HUDEP-2 (cell line): ENCODE data around the gene CTNNBL1.

ENCODE experiments used
- DNase-seq, 76 experiments: peaks; one replicate each; lab custom pipeline; 2025; ENCODE audit not compliant: unreplicated experiment in 76 of 76; lab: John Stamatoyannopoulos, UW

The CTNNBL1 gene

DNA sequence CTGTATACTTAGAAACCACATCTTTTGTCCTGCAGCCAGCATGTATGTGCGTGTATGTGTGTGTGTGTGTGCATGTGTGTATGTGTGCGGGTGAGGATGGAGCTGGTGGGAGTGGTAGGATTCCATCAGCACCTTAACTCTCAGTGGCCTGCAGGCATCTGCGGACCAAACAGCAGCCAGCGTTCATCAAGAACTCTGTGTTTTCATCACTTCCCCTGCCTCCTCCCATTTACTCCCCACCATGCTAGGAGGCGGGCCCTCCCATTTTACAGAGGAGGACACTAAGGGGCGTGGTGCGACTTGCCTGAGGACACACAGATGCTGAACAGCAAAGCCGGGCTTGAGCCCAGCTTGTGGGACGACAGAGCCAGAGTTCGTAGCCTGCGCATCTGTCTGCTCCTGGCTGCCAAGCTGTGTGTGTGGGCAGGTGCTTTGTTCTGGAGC is 218.0 kb downstream of the CTNNBL1 start:
- peak in 17 of 76 experiments; percentile 3 to 40 (median 7) for DNase-seq

- no peak for DNase-seq
Measured at GRCh38 chr20:37912874-37913273, 219.0 kb downstream of the CTNNBL1 start.

DNA sequence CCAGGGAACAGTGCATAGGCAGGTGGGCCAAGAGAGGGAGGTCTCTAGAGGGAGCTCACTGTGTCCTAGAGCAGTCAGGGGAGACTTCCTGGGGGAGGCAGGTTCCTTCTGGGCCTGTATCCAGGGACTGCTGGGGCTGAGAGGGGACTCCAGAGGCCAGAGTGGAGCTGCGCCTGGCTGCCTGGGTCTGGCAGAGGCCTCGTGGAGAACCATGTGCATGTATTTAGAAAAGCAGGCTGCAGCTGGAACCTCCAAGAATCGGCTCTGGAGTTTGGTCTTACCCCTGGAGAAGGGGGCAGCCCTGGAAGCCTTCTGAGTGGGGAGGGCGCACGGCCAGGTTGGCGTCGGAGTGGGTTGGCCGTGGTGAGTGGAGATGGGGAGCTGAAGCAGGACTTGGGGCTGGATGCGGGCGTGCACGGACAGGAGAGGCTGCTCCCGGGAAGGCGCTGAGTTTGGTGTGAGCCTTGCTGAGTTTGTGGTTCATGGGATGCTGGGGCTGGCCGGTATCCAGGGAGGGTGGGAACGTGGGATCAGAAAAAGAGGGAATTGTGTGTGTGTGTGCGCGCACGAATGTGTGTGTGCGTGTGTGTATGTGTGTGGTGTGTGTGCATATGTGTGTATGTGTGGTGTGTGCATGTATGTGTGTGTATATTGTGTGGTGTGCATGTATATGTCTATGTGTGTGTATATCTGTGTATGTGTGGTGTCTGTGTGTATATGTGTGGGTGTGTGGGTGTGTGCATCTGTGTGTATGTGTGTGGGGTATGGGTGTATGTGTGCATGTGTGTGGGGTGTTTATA is 219.9 kb downstream of the CTNNBL1 start:
- no peak for DNase-seq

GRCh38 chr20:37914367-37914671 is 220.5 kb downstream of the CTNNBL1 start:
- DNase-seq: no peak

DNA sequence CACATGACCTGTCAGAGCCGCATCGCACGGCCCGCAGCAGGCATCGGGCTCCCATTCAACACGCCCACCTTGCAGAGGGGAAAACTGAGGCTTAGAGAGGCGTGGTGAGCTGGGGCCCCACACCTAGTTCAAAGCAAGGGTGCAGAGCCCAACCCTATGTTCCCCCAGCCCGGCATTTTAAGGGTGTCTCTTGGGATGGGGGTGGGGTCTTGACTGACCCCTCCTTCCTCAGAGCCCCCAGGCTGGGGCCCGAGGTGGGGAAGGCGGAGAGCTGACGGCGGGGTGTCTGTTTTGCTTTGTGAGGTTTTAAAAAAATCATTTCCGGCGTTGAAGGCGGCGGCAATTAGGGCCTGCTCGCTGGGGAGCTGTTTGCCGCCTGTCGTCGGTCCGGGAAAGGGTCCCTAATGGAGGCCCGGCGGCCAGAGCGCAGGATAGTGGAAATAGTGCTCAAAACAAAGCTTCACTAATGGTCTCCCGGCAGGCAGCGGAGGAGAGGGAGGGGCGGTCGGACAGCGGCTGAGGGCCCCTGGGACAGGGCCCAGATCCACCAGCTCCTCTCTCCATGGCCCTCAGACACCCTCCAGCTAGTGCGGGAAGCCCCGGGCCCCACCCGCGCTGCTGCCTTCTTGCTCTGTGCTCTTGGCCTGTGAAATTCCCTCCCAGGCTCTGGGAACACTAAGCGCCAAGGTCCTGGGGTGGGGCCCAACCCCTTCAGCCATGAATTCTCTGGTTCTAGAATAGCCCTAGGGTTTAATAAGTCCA is 221.0 kb downstream of the CTNNBL1 start:
- DNase-seq: no peak

GRCh38 chr20:37915434-37915787 is 221.6 kb downstream of the CTNNBL1 start:
- DNase-seq: no peak

DNA sequence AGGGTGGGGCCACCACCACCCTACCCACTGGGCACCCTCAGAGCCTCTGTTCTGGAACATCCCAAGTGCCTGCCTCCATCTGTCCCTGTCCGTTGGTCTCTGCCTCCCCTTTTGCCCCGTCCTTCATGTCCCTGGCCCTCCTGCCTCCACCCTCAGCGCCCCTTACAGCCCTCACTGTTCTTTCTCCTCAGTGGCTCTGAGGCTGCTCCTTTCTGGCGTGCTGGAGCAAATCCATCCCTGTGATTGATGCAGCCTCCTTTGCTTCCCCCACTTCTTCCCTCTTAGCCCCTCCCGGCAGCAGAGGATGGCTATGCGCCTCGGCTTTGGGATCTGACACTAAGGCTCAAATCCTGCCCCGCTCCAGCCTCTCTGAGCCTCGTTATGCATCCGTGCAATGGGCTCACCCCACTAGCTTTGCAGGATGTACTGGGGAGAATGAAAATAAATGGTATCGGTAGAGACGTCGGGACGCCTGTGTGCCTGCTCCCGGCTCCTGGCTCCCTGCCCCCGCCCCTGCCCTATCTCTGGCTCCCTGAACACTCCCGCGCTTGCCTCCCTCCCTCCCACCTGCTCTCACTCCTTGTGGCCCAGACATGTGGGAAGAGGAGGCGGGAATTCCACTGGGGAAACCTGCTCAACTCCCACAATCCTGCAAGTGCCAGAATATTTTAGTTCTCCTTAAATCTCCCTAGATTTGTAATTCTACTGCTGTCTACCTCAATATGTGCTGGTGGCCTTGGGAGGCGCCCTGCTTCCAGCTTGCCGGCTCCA is 222.2 kb downstream of the CTNNBL1 start:
- no peak for DNase-seq

DNA sequence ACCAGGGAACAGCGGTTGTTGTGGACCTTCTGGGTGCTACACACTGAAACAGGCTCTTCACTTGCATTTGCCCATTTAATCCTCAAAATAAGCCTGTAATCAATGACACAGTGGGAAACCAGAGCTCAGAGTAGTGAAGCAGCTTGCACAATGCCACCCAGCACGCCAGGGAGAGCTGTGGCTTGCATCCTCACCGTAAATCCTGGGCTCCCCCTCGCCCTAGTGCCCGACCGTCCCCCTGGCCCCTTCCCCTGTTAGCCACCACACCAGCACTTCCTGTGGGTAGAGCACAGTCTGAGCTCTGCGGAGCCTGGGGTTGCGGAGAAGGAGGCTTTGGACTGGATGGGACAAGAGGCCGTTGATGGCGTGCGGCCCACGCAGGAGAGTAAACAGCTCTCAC is 223.6 kb downstream of the CTNNBL1 start:
- no peak for DNase-seq

GRCh38 chr20:37918035-37918434 is 224.2 kb downstream of the CTNNBL1 start:
- DNase-seq: no peak

DNA sequence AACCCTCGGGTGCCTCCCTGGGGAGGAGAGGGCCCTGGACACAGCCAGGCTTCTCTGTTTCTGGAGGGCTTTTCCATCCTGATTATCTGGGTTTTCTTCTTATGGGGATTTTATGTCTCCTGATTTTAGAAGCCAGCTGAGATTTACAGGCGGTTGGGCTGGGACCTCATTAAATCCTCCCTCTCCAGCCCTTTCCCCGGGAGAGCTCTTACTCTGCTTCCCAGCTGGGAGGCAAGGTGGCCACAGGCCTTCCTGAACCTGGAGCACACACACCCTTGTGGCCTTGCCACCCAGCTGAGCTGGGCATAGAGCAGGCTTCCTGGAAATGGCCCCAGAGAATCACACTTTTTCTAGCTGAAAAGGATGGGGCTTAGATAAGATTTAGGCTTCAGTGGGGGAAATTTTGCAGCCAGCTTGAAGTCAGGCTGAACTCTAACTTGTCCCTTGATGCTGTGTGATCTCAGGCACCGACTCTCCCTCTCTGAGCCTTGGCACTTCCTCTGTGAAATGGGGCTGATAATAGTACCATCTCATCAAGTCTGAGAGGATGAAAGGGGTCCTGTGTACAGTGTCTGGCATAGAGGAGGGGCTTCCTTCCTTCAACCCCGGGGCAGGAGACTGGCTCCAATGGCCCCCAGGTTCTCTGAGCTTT is 225.7 kb downstream of the CTNNBL1 start:
- no peak for DNase-seq

GRCh38 chr20:37920270-37920669 is 226.4 kb downstream of the CTNNBL1 start:
- DNase-seq: no peak

DNA sequence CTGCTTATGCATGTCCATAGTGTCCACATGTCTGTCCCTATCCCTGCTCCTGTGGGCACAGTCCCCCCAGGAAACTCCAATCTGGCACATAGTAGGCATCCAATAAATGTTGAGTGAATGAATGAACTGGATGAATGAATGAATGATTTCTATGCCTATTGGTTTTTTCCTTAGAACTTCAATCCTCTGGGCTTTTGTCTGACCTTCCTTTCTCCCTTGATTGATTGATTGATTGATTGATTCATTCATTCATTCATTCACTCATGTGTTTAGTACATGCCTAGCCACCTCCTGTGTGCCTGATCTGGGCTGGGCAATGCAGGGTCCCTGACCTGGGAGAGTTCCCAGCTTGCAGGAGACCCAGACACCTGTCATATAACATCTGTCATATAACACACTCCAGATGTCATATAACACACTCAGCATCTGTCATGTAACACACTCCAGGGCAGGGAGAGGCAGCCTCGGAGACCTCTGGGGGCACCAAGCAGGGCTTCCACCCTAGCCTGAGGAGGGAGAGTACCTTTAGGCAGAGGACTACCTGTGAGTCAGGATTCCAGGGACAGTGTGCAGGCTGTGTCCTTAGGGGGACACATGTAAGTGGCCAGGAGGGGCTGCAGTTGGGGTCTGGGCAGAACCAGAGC is 227.0 kb downstream of the CTNNBL1 start:
- DNase-seq: no peak

DNA sequence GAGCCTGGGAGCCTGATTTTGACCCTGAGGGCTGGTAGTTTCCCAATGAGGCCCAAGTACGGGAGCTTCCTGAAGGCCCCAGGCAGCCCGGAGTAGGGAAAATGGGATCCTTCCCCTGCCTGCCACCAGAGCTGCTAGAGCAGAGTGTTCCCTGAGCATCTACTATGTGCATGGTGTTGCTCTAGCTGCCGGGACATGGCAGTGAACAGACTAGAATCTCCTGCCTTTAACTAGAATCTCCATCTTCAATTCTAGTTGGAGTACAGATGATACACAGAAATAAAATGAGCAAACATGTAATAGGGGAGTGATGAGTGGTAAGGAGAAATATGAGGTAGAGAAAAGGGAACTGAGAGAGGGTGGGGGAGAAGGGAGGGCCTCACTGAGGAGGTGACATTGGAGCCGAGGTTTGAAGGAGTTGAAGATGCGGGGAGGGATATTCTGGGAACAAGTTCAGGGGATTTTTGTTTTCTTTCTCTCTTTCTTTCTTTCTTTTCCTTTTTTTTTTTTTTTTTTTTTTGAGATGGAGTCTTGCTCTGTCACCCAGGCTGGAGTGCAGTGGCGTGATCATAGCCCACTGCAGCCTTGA is 227.6 kb downstream of the CTNNBL1 start:
- no peak for DNase-seq
